Loucy (cell line): Measurements from ENCODE around the gene COG1.

Experiments
- CTCF ChIP-seq: fragments of 200-600 bp; sonication (generic); conservative IDR thresholded peaks from 2 replicates; pipeline ENCODE4 v1.5.1; 2014; ENCODE audit warnings: mild to moderate bottlenecking, antibody characterized with exemption, low read length
- EZH2phosphoT487 ChIP-seq: fragments of 200-600 bp; IDR thresholded peaks from 2 replicates; pipeline ENCODE4 v1.6.1; 2018; ENCODE audit warnings: antibody characterized with exemption, mild to moderate bottlenecking, moderate library complexity, borderline replicate concordance

GRCh38 chr17:73198201-73198929, 5.5 kb downstream of the COG1 start:
- TF ChIP-seq CTCF (no peak), EZH2phosphoT487 (no peak)
